Activated CD8-positive, alpha-beta T cell treated with anti-CD3 and anti-CD28 coated beads, Interleukin-2, amount 10 ng/mL, durations not matched to agents 7 days and 5 days (primary cell): ENCODE data around the gene RSPH6A. TPM values are rescaled to one million over a fixed set of nuclear protein-coding genes. Genes with fewer than 3 reads are reported as not detected.
"Not testable (repeated sequence)": the region's sequence is repeated elsewhere in the genome, so short reads cannot be mapped to it uniquely, and the experiment has no call there.

Experiments used
- ATAC-seq: fragments of 150-1000 bp; cut with Tn5 transposase; one replicate; pipeline ENCODE4 v1.10.0; 2021; ENCODE audit warnings: moderate library complexity
- CTCF ChIA-PET: fragments of 350-600 bp; sonication (Branson Sonifier 250); formaldehyde crosslinking; loops from one replicate; lab custom pipeline; 2021; ENCODE audit warnings: antibody characterized with exemption; lab: Charles Lee
- POLR2A ChIA-PET: fragments of 350-600 bp; sonication (Branson Sonifier 250); formaldehyde crosslinking; loops from one replicate; lab custom pipeline; 2021; ENCODE audit warnings: antibody characterized with exemption; lab: Charles Lee
- DNase-seq: peaks from one replicate; pipeline ENCODE4 v3.0.0-alpha.2; 2020
- H3K27ac Mint-ChIP-seq: one replicate; pipeline ENCODE4 v1.8.0; 2021; ENCODE audit warnings: mild to moderate bottlenecking, mixed read lengths
- H3K27me3 Mint-ChIP-seq: one replicate; pipeline ENCODE4 v1.8.0; 2021; ENCODE audit warnings: low read depth, mixed read lengths
- H3K36me3 Mint-ChIP-seq: one replicate; pipeline ENCODE4 v1.8.0; 2021; ENCODE audit warnings: low read depth, mixed read lengths
- H3K4me1 Mint-ChIP-seq: one replicate; pipeline ENCODE4 v1.8.0; 2021; ENCODE audit warnings: low read depth, mixed read lengths
- H3K4me3 Mint-ChIP-seq: one replicate; pipeline ENCODE4 v1.8.0; 2021; ENCODE audit warnings: mild to moderate bottlenecking, mixed read lengths
- H3K9me3 Mint-ChIP-seq: one replicate; pipeline ENCODE4 v1.8.0; 2022; ENCODE audit warnings: mixed read lengths; ENCODE audit not compliant: insufficient read depth
- total RNA-seq, 2 experiments: library from RNA; stranded (reverse); gene quantifications; one replicate each; pipeline ENCODE4 v1.2.3, GENCODE V29; 2021

Gene RSPH6A
- total RNA-seq, 2 experiments from 2014 or later: 0.55 to 0.68 TPM

GRCh38 chr19:45763691-45764294, 51.3 kb downstream of the RSPH6A start:
- DNase-seq (no peak), ATAC-seq (no peak)
- Mint-ChIP-seq H3K27me3 (peaks cover 8% of the 10 kb centered on the region), H3K9me3 (no peaks in the 10 kb centered on the region), H3K27ac (no peak overlapping the region), H3K4me1 (peaks cover 4% of the 10 kb centered on the region), H3K4me3 (no peak overlapping the region), H3K36me3 (no peaks in the 10 kb centered on the region)
- ChIA-PET CTCF (no interaction called here), POLR2A (no interaction called here)

GRCh38 chr19:45762870-45763631, 52.1 kb downstream of the RSPH6A start:
- Mint-ChIP-seq H3K27me3 (peaks cover 6% of the 10 kb centered on the region), H3K9me3 (no peaks in the 10 kb centered on the region), H3K4me3 (no peak overlapping the region), H3K27ac (no peak overlapping the region), H3K36me3 (no peaks in the 10 kb centered on the region), H3K4me1 (peaks cover 3% of the 10 kb centered on the region)
- no peak for DNase-seq
- ChIA-PET POLR2A (no interaction called here), CTCF (no interaction called here)
- ATAC-seq: no peak

- no peaks in the 10 kb centered on the region for H3K4me1 Mint-ChIP-seq
- no peaks in the 10 kb centered on the region for H3K9me3 Mint-ChIP-seq
- no peak for ATAC-seq
- H3K27ac Mint-ChIP-seq: no peak overlapping the region
- no peaks in the 10 kb centered on the region for H3K36me3 Mint-ChIP-seq
- no peak overlapping the region for H3K4me3 Mint-ChIP-seq
- H3K27me3 Mint-ChIP-seq: peaks cover 4% of the 10 kb centered on the region
- ChIA-PET CTCF (no interaction called here), POLR2A (no interaction called here)
- no peak for DNase-seq
Measured at GRCh38 chr19:45761714-45762113, 53.4 kb downstream of the RSPH6A start.

GRCh38 chr19:45758921-45759320, 56.2 kb downstream of the RSPH6A start:
- Mint-ChIP-seq H3K4me3 (no peak overlapping the region), H3K9me3 (no peaks in the 10 kb centered on the region), H3K36me3 (no peaks in the 10 kb centered on the region), H3K4me1 (no peaks in the 10 kb centered on the region), H3K27ac (no peak overlapping the region), H3K27me3 (no peaks in the 10 kb centered on the region)
- ChIA-PET CTCF (no interaction called here), POLR2A (no interaction called here)
- DNase-seq (no peak), ATAC-seq (no peak)

GRCh38 chr19:45757695-45758094, 57.4 kb downstream of the RSPH6A start:
- ChIA-PET POLR2A (interaction anchor here (0.7 kb wide), 1 partner anchor 352 kb away, joined by 3 read pairs; no protein-coding TSS in a partner anchor), CTCF (interaction anchor here (0.7 to 1.3 kb wide), 3 partner anchors 42 to 271 kb away, joined by 3 to 4 read pairs (median 3); no protein-coding TSS in a partner anchor)
- H3K4me3 Mint-ChIP-seq: no peak overlapping the region
- H3K4me1 Mint-ChIP-seq: no peaks in the 10 kb centered on the region
- H3K27ac Mint-ChIP-seq: no peak overlapping the region
- DNase-seq: no peak
- H3K36me3 Mint-ChIP-seq: no peaks in the 10 kb centered on the region
- no peaks in the 10 kb centered on the region for H3K9me3 Mint-ChIP-seq
- no peak for ATAC-seq
- H3K27me3 Mint-ChIP-seq: no peaks in the 10 kb centered on the region

- no peak for ATAC-seq
- DNase-seq: no peak
- Mint-ChIP-seq H3K9me3 (no peaks in the 10 kb centered on the region), H3K27ac (no peak overlapping the region), H3K27me3 (no peaks in the 10 kb centered on the region), H3K36me3 (no peaks in the 10 kb centered on the region), H3K4me3 (no peak overlapping the region), H3K4me1 (no peaks in the 10 kb centered on the region)
- ChIA-PET CTCF (interaction anchor here (1.5 kb wide), 1 partner anchor 129 kb away, joined by 4 read pairs; no protein-coding TSS in a partner anchor), POLR2A (interaction anchor here (2.7 kb wide), 1 partner anchor 15 kb away, joined by 6 read pairs; the partner anchor contains the start of gene SIX5)
Measured at GRCh38 chr19:45754323-45754722, 60.8 kb downstream of the RSPH6A start.

- Mint-ChIP-seq H3K27ac (no peak overlapping the region), H3K27me3 (no peaks in the 10 kb centered on the region), H3K36me3 (no peaks in the 10 kb centered on the region), H3K4me3 (no peak overlapping the region), H3K4me1 (no peaks in the 10 kb centered on the region), H3K9me3 (no peaks in the 10 kb centered on the region)
- DNase-seq: no peak
- ChIA-PET POLR2A (interaction anchor here (2.7 kb wide), 1 partner anchor 15 kb away, joined by 6 read pairs; the partner anchor contains the start of gene SIX5), CTCF (interaction anchor here (0.7 kb wide), 1 partner anchor 15 kb away, joined by 3 read pairs; the partner anchor contains the start of gene SIX5)
- no peak for ATAC-seq
Measured at GRCh38 chr19:45753548-45753947, 61.6 kb downstream of the RSPH6A start.

- CTCF ChIA-PET: interaction anchor here (0.8 to 0.9 kb wide), 2 partner anchors 16 to 21 kb away, joined by 4 read pairs; partner anchors contain the start of gene SIX5
- no peaks in the 10 kb centered on the region for H3K9me3 Mint-ChIP-seq
- H3K27ac Mint-ChIP-seq: no peak overlapping the region
- no peaks in the 10 kb centered on the region for H3K36me3 Mint-ChIP-seq
- POLR2A ChIA-PET: no interaction called here
- H3K4me1 Mint-ChIP-seq: no peaks in the 10 kb centered on the region
- ATAC-seq: no peak
- DNase-seq: no peak
- no peaks in the 10 kb centered on the region for H3K27me3 Mint-ChIP-seq
- H3K4me3 Mint-ChIP-seq: no peak overlapping the region
Measured at GRCh38 chr19:45752639-45753038, 62.5 kb downstream of the RSPH6A start.

- H3K27me3 Mint-ChIP-seq, H3K36me3 Mint-ChIP-seq, H3K9me3 Mint-ChIP-seq, DNase-seq, H3K4me1 Mint-ChIP-seq, H3K4me3 Mint-ChIP-seq, H3K27ac Mint-ChIP-seq, POLR2A ChIA-PET, ATAC-seq: not testable (repeated sequence)
- CTCF ChIA-PET: interaction anchor here (0.9 kb wide), 1 partner anchor 17 kb away, joined by 4 read pairs; the partner anchor contains the start of gene SIX5
Measured at GRCh38 chr19:45751483-45751882, 63.6 kb downstream of the RSPH6A start.

GRCh38 chr19:45747513-45747912, 67.6 kb downstream of the RSPH6A start:
- POLR2A ChIA-PET: no interaction called here

GRCh38 chr19:45746866-45747265, 68.2 kb downstream of the RSPH6A start:
- H3K27me3 Mint-ChIP-seq: peaks cover 19% of the 10 kb centered on the region
- H3K9me3 Mint-ChIP-seq: no peaks in the 10 kb centered on the region
- ChIA-PET POLR2A (no interaction called here), CTCF (no interaction called here)
- H3K27ac Mint-ChIP-seq: no peak overlapping the region
- no peaks in the 10 kb centered on the region for H3K36me3 Mint-ChIP-seq
- no peak for ATAC-seq
- H3K4me1 Mint-ChIP-seq: no peaks in the 10 kb centered on the region
- DNase-seq: no peak
- H3K4me3 Mint-ChIP-seq: no peak overlapping the region

More at GRCh38 chr19:45747513-45747912, 67.6 kb downstream of the RSPH6A start:
- no peak for DNase-seq
- Mint-ChIP-seq H3K27ac (no peak overlapping the region), H3K4me3 (no peak overlapping the region), H3K4me1 (no peaks in the 10 kb centered on the region), H3K9me3 (no peaks in the 10 kb centered on the region), H3K36me3 (no peaks in the 10 kb centered on the region), H3K27me3 (peaks cover 17% of the 10 kb centered on the region)
- ATAC-seq: no peak
- CTCF ChIA-PET: no interaction called here
